C4-2B (cell line): ENCODE measurements around the gene LRTM1.

Experiments used
- H3K27ac ChIP-seq: fragments of 450-650 bp; 2 replicates; pipeline ENCODE4 v1.5.1; 2017
- ZFX ChIP-seq: fragments of 450-650 bp; IDR thresholded peaks from 2 replicates; pipeline ENCODE4 v1.6.1; 2017
- TF ChIP-seq, protein P1 (sequence below): fragments of 450-650 bp; conservative IDR thresholded peaks from 2 replicates; pipeline ENCODE4 v1.5.1; 2017; ENCODE audit warnings: mild to moderate bottlenecking

LRTM1 gene

DNA sequence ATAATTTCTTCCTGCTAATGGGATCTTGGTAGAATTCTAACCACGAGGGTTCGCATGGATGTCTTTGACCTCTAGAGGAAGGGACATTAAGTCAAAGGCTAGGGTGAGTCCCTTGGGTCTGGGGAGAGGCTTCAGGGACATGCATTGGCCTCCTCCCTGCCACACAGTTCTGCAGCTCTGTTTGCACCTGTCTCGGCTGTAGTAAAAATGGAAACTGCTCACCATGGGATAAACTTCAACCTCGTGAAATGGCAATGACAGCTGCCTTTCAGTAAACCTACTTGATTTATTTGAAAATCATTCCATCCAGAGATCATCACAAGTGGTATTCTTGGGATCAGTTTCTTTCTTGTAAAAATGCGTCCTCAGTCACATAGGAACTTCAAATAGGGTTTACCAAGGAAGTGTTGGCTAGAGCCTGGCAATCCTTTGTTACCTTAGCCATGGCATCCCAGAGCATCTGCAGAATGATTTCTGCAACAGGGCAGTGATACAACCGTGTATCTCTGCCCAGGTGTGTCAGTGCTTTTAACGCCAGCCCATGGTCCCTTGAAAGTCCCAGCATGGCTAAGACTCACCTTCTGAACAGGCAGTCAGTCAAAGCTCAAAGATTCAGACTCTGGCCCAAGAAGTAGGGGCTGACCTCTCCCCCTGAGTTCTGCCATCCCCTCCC lies 14.0 kb upstream of the LRTM1 start:
- TF ChIP-seq, protein P1, sequence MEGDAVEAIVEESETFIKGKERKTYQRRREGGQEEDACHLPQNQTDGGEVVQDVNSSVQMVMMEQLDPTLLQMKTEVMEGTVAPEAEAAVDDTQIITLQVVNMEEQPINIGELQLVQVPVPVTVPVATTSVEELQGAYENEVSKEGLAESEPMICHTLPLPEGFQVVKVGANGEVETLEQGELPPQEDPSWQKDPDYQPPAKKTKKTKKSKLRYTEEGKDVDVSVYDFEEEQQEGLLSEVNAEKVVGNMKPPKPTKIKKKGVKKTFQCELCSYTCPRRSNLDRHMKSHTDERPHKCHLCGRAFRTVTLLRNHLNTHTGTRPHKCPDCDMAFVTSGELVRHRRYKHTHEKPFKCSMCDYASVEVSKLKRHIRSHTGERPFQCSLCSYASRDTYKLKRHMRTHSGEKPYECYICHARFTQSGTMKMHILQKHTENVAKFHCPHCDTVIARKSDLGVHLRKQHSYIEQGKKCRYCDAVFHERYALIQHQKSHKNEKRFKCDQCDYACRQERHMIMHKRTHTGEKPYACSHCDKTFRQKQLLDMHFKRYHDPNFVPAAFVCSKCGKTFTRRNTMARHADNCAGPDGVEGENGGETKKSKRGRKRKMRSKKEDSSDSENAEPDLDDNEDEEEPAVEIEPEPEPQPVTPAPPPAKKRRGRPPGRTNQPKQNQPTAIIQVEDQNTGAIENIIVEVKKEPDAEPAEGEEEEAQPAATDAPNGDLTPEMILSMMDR: no peak
- no peak for TF ChIP-seq ZFX
- H3K27ac ChIP-seq: no peak overlapping the region

DNA sequence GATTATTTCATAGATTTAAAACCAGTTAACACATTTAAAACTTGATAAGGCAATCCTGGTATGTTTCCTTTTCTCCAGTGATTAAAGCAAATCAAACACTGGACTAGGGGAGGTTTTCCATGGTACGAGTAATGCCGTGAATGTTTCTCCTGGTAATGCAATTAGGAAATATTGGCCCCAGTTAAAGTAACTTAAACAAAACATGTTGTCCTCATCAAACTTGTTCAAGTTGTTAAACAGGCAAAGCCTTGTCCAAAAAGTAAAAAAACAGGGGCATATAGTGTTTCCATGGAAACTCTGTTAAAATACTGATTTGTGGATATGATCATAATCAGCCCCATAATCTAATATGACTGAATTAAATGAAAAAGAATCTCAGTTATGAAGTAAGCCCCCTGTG lies 13.1 kb upstream of the LRTM1 start:
- TF ChIP-seq, protein P1: no peak
- no peak for TF ChIP-seq ZFX
- no peak overlapping the region for H3K27ac ChIP-seq

DNA sequence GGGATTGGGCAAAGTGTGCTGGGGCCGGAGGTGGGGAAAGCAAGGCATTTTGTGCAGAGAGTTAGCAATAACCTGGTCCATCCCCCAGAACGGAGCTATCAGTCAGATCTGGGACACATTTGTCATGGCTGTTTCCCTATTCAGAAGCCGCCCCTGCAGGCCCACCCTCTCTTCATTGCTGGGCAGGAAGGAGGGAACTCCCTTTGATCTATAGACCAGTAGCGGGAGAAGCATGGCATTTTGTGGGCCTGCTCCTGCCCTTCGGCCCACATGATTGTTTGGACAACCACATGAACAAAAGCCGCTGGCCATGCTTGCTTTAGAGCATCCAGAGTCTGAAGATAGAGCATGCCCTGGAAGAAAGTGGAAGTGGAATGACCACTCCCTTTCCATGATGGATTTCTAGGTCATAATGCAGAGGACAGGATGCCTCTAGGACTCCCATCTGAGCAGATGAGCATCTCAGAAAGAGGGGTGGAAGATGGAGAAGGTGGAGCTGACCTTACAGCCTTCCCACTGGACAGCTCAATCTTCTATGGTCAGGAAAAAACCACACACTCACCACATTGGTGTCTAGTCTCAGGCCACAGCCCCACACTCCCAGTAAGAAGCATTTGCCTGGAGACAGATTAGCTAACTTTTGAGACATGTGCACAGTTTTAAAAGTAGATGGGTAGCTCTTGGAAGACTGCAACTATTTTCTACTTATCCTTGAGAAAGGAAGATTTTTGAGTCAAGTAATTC lies 11.9 kb upstream of the LRTM1 start:
- no peak overlapping the region for H3K27ac ChIP-seq
- TF ChIP-seq ZFX: no peak

DNA sequence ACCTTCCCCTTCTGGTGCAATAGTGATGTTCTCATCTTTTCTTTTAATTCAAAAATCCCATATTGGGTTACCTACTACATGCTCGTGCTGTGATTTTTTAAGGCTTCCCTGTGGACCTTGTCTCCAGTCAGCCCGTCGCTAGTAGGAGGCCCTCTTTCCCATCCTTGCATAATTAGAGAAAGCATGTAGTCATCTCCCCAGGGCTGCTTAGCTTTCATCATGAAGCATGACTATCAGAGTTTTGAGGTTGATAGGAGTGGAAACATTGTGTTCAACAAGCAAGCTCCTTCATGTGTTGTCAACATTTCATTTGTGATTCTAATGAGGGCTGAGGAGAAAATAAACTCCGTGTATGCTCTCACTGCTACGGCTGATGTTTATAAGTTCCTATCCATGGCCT lies 8.7 kb upstream of the LRTM1 start:
- TF ChIP-seq, protein P1: no peak

DNA sequence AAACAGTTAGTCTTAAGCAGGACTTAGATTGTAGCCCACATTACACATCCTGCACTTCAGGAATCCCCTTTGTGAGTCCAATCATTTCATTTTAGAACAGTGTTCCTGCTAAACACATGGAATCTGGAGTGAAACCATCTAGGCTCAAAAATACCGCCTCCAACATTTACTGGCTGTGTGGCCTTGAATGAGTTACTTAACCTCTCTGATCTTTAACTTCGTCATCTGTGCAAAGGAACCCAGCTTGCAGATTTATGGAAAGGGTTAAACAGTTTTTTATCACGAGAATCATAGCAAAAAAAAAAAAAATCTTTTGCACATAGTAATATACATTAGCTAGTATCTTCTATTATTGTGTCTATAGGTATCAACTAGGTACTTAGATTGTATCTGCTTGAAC lies 8.0 kb upstream of the LRTM1 start:
- TF ChIP-seq ZFX: no peak
- TF ChIP-seq, protein P1: no peak
- no peak overlapping the region for H3K27ac ChIP-seq

More for the DNA sequence above, 8.7 kb upstream of the LRTM1 start:
- no peak overlapping the region for H3K27ac ChIP-seq

DNA sequence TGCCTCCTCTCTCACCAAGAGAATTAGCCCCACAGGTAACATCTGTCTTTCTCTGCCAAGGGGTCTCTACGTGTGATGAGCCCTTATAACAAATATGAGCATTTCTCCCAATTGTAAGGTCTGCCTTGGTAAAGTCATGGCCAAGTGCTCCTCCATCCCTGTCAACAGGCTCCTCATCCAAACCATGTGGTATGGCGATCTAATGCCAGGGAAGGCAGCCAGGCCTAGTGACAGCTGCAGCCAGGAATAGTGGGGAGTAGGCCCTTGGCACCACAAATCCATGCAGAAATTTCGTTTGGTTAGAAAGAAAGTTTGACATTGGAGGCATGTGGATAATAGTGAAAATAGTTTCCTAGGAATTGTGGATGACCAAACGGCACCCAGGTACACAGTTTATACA lies 4.7 kb upstream of the LRTM1 start:
- TF ChIP-seq, protein P1: no peak
- TF ChIP-seq ZFX: no peak
- H3K27ac ChIP-seq: no peak overlapping the region

DNA sequence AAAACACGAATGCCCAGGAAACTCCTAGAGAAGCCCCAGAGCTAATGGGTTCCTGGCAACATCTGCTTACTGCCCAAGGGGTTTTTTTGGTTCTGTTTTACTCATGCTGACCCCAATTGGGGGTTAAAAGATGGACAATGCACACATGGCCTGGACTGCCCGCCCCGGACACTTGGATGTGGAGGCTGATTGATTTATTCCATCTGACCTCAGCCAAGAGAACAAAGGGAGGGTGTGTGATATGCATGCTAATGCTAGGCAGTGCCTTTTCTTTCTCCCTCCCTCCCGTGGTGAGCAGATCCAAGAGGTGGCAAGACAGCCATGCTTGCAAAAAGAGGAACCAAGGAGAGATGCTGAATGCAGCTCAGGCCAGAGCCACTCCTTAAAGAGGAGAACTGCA lies 3.3 kb upstream of the LRTM1 start:
- no peak overlapping the region for H3K27ac ChIP-seq
- no peak for TF ChIP-seq ZFX
- TF ChIP-seq, protein P1: no peak

DNA sequence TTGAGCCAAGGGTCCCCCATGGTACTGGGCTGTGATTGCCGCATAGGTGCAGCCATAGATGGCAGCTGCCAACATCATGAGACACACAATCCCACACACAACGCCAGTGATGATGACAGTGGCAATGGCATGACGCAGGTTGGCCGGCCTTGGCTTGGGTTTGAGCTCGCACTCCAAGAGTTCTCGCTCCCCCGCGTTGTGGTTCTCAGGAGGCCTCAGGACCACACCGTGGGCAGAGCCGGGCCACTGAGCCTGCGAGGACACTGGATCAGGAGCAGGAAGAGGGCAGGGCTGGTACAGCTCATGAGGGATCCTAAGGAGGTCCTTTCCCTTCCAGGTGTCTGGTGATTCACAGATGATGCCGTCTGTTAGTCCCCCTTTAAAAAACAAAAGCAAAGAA lies 9.3 kb downstream of the LRTM1 start:
- no peak overlapping the region for H3K27ac ChIP-seq
- no peak for TF ChIP-seq ZFX
- TF ChIP-seq, protein P1: no peak
